ENCODE data around the gene TSHZ2.

Gene TSHZ2

GRCh38 chr20:53162251-53162835, 190.2 kb downstream of the TSHZ2 start:
- no peak for DNase-seq (ENCODE audit: low read depth in 2 of 2)

GRCh38 chr20:53163486-53163885, 191.3 kb downstream of the TSHZ2 start:
- peak in 1 of 2 donors; percentile 15 for DNase-seq (ENCODE audit: low read depth in 2 of 2)

GRCh38 chr20:53164072-53164471, 191.9 kb downstream of the TSHZ2 start:
- no peak for DNase-seq (ENCODE audit: low read depth in 2 of 2)

GRCh38 chr20:53165452-53165851, 193.3 kb downstream of the TSHZ2 start:
- DNase-seq (ENCODE audit: low read depth in 2 of 2), result no peak

- no peak for DNase-seq (ENCODE audit: low read depth in 2 of 2)
Measured at GRCh38 chr20:53168491-53168890, 196.3 kb downstream of the TSHZ2 start.

- DNase-seq (ENCODE audit: low read depth in 2 of 2), result no peak
Measured at GRCh38 chr20:53170196-53170595, 198.0 kb downstream of the TSHZ2 start.

- no peak for DNase-seq (ENCODE audit: low read depth in 2 of 2)
Measured at GRCh38 chr20:53171065-53171464, 198.9 kb downstream of the TSHZ2 start.

GRCh38 chr20:53174454-53174853, 202.3 kb downstream of the TSHZ2 start:
- DNase-seq (ENCODE audit: low read depth in 2 of 2), result no peak

GRCh38 chr20:53175135-53175780, 203.1 kb downstream of the TSHZ2 start:
- DNase-seq (ENCODE audit: low read depth in 2 of 2), result no peak

- DNase-seq (ENCODE audit: low read depth in 2 of 2), result no peak
Measured at GRCh38 chr20:53176134-53176533, 204.0 kb downstream of the TSHZ2 start.

GRCh38 chr20:53177687-53178086, 205.5 kb downstream of the TSHZ2 start:
- no peak for DNase-seq (ENCODE audit: low read depth in 2 of 2)

GRCh38 chr20:53179749-53180148, 207.6 kb downstream of the TSHZ2 start:
- DNase-seq (ENCODE audit: low read depth in 2 of 2), result no peak

- no peak for DNase-seq (ENCODE audit: low read depth in 2 of 2)
Measured at GRCh38 chr20:53180928-53181362, 208.8 kb downstream of the TSHZ2 start.

- DNase-seq (ENCODE audit: low read depth in 2 of 2), result no peak
Measured at GRCh38 chr20:53181866-53182376, 209.8 kb downstream of the TSHZ2 start.

GRCh38 chr20:53183181-53183580, 211.0 kb downstream of the TSHZ2 start:
- no peak for DNase-seq (ENCODE audit: low read depth in 2 of 2)

GRCh38 chr20:53186635-53187034, 214.5 kb downstream of the TSHZ2 start:
- DNase-seq (ENCODE audit: low read depth in 2 of 2), result no peak

GRCh38 chr20:53187392-53188068, 215.4 kb downstream of the TSHZ2 start:
- no peak for DNase-seq (ENCODE audit: low read depth in 2 of 2)

- no peak for DNase-seq (ENCODE audit: low read depth in 2 of 2)
Measured at GRCh38 chr20:53190225-53190624, 218.1 kb downstream of the TSHZ2 start.

GRCh38 chr20:53191957-53192356, 219.8 kb downstream of the TSHZ2 start:
- DNase-seq (ENCODE audit: low read depth in 2 of 2), result no peak

GRCh38 chr20:53194306-53195290, 222.4 kb downstream of the TSHZ2 start:
- no peak for DNase-seq (ENCODE audit: low read depth in 2 of 2)

- DNase-seq (ENCODE audit: low read depth in 2 of 2), result no peak
Measured at GRCh38 chr20:53195876-53196610, 223.9 kb downstream of the TSHZ2 start.

Measured in stimulated activated CD8-positive, alpha-beta memory T cell treated with anti-CD3 and anti-CD28 coated beads, Interleukin-15, amount 100 ng/mL, for 48 hours (primary cell).